ENCODE data around the gene AKR7A2. TPM values are rescaled to one million over a fixed set of nuclear protein-coding genes. Genes with fewer than 3 reads are reported as not detected.

The AKR7A2 gene
- total RNA-seq, 2 donors from 2014 or later = 24.1 to 45.1 TPM

DNA sequence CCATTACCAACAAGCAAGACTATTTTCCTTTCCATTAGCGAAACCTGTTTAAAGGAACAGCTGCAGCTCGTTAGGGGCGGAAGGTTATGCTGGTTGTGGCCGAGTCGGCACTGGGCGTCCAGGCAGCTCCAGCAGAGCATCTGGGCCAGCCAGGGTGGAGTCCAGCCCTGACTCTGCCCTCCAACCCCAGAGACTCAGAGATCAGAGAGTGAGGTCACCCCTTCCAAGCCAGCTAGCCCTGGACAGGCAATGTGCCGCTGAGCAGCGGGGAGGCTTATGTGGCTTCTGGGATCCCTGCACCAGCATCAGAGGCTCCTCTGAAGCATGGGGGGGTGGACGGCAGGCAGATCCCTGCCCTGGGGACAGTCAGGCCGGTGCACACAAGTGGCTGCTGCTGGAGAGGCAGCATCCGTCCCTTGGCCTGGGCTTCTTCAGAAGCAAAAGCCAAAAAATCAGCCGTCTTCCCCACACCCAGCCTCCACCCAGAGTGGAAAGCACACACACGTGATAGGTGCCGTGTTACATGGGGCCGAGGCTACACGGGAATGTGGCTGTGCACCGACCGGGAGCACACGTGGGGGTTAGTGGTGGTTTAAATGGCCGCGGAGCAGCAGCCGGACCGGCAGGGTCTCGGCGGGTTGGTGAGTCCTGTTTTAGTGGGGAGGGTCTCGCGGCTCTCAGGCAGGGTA lies 30.3 kb upstream of the AKR7A2 start:
- no peak overlapping the region for H3K27ac ChIP-seq
- H3K4me3 ChIP-seq = no peak overlapping the region
- no peaks in the 10 kb centered on the region for H3K4me1 ChIP-seq
- H3K36me3 ChIP-seq (replicated peaks in 1 of 2; ENCODE audit: insufficient read depth in 1 of 2, low read depth in 2 of 2) = peaks cover 0 to 5% of the 10 kb centered on the region in 2 donors
- no peak for DNase-seq
- ATAC-seq = no peak
- intact Hi-C loops (cut with DNase I) = loop anchor here (5.0 kb wide), 1 partner anchor 310 kb away; no protein-coding TSS in a partner anchor
- no peak for TF ChIP-seq POLR2A (IDR thresholded peaks at IDR 0.05)
- TF ChIP-seq, protein P1, sequence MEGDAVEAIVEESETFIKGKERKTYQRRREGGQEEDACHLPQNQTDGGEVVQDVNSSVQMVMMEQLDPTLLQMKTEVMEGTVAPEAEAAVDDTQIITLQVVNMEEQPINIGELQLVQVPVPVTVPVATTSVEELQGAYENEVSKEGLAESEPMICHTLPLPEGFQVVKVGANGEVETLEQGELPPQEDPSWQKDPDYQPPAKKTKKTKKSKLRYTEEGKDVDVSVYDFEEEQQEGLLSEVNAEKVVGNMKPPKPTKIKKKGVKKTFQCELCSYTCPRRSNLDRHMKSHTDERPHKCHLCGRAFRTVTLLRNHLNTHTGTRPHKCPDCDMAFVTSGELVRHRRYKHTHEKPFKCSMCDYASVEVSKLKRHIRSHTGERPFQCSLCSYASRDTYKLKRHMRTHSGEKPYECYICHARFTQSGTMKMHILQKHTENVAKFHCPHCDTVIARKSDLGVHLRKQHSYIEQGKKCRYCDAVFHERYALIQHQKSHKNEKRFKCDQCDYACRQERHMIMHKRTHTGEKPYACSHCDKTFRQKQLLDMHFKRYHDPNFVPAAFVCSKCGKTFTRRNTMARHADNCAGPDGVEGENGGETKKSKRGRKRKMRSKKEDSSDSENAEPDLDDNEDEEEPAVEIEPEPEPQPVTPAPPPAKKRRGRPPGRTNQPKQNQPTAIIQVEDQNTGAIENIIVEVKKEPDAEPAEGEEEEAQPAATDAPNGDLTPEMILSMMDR (IDR thresholded peaks at IDR 0.05) = no peak
- 90 to 95% methylated on average over 18 to 27 of the region's 27 CpGs for WGBS, 2 donors
- no peaks in the 10 kb centered on the region for H3K27me3 ChIP-seq
- H3K9me3 ChIP-seq = no peaks in the 10 kb centered on the region

DNA sequence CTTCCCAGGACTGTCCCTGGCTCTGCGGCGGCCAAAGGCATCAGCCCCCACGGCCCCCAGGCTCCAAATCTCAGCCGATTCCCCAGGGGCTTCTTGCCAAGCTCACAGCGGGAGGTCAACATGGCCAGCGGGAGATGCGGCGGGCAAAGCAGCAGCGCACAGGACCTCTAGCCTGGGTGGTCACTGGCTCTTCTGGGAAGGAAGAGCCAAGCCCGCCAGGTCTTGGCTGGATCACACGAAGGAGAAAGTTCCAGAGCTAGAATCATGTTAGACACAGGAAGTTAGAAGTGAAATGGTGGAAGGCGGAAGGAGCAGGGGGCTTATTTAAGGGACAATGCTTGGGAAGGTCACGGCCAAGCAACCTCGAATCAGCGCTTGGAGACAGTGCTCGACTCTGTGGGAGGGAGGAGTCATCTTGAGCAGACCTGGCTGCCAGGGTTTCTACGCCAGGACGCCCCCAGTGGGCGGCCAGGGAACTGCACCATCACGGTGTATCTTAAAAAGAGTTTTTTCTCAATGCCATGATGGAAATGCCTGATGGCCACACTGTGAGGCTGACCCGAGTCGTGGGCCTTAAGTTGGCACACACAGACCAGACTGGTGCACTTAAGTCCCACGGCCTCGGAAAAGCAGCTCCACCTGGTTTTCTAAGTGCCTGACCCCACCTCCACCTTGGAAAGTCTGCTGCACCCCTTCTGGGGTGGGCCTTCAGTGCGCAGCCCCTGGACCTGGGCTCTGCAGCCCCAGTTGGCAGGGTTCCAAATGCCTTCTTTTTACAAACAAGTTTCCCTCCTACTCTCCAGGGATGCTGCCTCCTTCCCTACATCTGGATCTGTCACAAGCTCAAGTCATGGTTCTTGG lies 29.5 kb upstream of the AKR7A2 start:
- intact Hi-C loops (cut with DNase I) = loop anchor here (5.0 kb wide), 1 partner anchor 311 kb away; no protein-coding TSS in a partner anchor
- Histone ChIP-seq H3K9me3 (no peaks in the 10 kb centered on the region), H3K4me1 (no peaks in the 10 kb centered on the region), H3K4me3 (no peak overlapping the region), H3K27ac (no peak overlapping the region), H3K36me3 (replicated peaks in 1 of 2; ENCODE audit: insufficient read depth in 1 of 2, low read depth in 2 of 2) (peaks cover 0 to 5% of the 10 kb centered on the region in 2 donors), H3K27me3 (no peaks in the 10 kb centered on the region)
- peak; percentile 67 to 79 (median 76) for DNase-seq
- 59 to 64% methylated on average over 12 to 25 of the region's 25 CpGs for WGBS, 2 donors
- peak; percentile 65 for ATAC-seq
- no peak for TF ChIP-seq POLR2A (IDR thresholded peaks at IDR 0.05)
- TF ChIP-seq, protein P1 (IDR thresholded peaks at IDR 0.05) = peak; percentile 75 to 83 (median 76)

DNA sequence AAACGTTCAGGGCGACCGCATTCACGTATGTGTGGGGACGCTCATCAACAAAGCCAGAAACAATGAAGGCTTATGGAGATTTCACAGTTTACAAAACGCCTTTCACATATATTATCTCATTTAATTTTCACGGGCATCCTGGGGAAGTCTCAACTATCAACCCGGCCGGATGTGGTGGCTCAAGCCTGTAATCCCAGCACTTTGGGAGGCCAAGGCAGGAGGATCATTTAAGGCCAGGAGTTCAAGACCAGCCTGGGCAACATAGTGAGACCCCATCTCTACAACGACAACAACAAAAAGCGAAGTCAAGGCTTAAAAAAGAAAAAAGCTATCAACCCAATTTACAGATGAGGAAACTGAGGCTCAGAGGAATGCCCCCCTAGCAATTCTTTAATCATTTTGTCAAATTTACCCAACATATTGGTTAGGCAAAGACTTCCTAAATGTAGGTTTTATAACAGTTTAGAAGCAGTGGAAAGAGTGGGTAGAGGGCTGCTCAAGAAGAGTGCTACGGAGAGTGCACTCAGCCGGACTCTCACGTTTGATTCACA lies 28.5 kb upstream of the AKR7A2 start:
- H3K4me1 ChIP-seq = no peaks in the 10 kb centered on the region
- no peak overlapping the region for H3K4me3 ChIP-seq
- no peak overlapping the region for H3K27ac ChIP-seq
- DNase-seq (no peak), ATAC-seq (no peak)
- peaks cover 0 to 5% of the 10 kb centered on the region in 2 donors for H3K36me3 ChIP-seq (replicated peaks in 1 of 2; ENCODE audit: insufficient read depth in 1 of 2, low read depth in 2 of 2)
- no peaks in the 10 kb centered on the region for H3K27me3 ChIP-seq
- intact Hi-C loops (cut with DNase I) = loop anchor here (5.0 kb wide), 1 partner anchor 312 kb away; no protein-coding TSS in a partner anchor
- H3K9me3 ChIP-seq = no peaks in the 10 kb centered on the region
- TF ChIP-seq POLR2A (IDR thresholded peaks at IDR 0.05) = no peak
- TF ChIP-seq, protein P1 (IDR thresholded peaks at IDR 0.05) = no peak
- WGBS, 2 donors = 90 to 95% methylated on average over 14 of the region's 14 CpGs

DNA sequence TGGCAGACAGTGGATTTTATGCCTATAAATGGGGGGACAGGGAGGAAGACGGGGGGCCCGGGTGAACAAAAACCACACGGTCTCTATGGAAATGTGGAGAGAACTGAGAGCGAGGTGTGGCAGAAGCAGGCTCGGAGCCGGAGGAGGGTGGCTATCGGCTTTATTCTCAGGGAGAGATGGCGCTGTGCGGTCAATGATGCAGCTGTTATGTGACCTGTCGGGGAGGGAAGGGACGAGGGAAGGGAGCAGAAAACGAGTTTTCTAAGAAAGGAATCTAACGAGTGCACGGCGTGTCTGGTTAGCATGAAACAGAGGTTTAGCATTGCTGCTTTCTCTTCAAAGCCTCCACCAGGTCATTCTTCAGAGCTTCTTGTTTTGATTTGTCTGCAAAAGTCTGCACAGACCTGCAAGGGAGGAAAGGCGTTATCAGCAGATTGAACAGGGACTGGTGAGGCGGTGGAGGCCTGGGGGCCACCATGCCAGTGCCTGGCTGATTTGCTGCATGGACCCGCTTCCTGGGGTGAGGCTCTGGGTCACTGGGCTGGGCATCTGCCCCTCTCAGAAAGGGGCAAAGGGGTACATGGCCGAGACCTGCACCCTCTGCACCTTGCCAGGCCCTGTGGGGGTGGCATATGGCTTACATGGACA lies 27.4 kb upstream of the AKR7A2 start:
- no peaks in the 10 kb centered on the region for H3K4me1 ChIP-seq
- no peak for DNase-seq
- ATAC-seq = no peak
- H3K27ac ChIP-seq = no peak overlapping the region
- 83 to 91% methylated on average over 16 to 19 of the region's 19 CpGs for WGBS, 2 donors
- intact Hi-C loops (cut with DNase I) = no loop called here
- H3K9me3 ChIP-seq = no peaks in the 10 kb centered on the region
- TF ChIP-seq, protein P1 (IDR thresholded peaks at IDR 0.05) = no peak
- no peak for TF ChIP-seq POLR2A (IDR thresholded peaks at IDR 0.05)
- no peak overlapping the region for H3K4me3 ChIP-seq
- peaks cover 0 to 5% of the 10 kb centered on the region in 2 donors for H3K36me3 ChIP-seq (replicated peaks in 1 of 2; ENCODE audit: insufficient read depth in 1 of 2, low read depth in 2 of 2)
- no peaks in the 10 kb centered on the region for H3K27me3 ChIP-seq
